Lower leg skin (tissue), 3 donors: ENCODE measurements around the gene GLRX.

ENCODE experiments used
- CTCF ChIP-seq, 3 donors: fragments of 450-650 bp; IDR thresholded peaks; one replicate each; pipeline ENCODE4 v1.5.1; 2016; ENCODE audit warnings: antibody characterized with exemption in 3 of 3, mild to moderate bottlenecking in 3 of 3, moderate library complexity in 2 of 3
- POLR2A ChIP-seq, 2 donors: fragments of 450-650 bp; IDR thresholded peaks; one replicate each; pipeline ENCODE4 v1.6.1; 2016 to 2017; ENCODE audit warnings: antibody characterized with exemption in 2 of 2, mild to moderate bottlenecking in 1 of 2, moderate library complexity in 1 of 2

GRCh38 chr5:95812074-95812471, 10.5 kb downstream of the GLRX start:
- TF ChIP-seq CTCF (IDR thresholded peaks at IDR 0.05), result no peak
- TF ChIP-seq POLR2A (IDR thresholded peaks at IDR 0.05), result no peak
